Pancreas (tissue), 10 donors: ENCODE data around the gene VASN. TPM values are rescaled to one million over a fixed set of nuclear protein-coding genes. Genes with fewer than 3 reads are reported as not detected.

ENCODE experiments used
- ATAC-seq, 4 donors: fragments of 200-7000 bp; cut with Tn5 transposase; one replicate each; pipeline versions ENCODE4 v1.8.0 to v1.9.1; 2020; ENCODE audit warnings: mild to moderate bottlenecking in 4 of 4, moderate library complexity in 4 of 4
- DNase-seq, 6 donors: peaks; one replicate each; pipeline ENCODE4 v3.0.0-alpha.2; 2020
- FAIRE-seq: peaks from 2 replicates; lab custom pipeline; 2012; peaks lifted over from hg19 to GRCh38; lab: Jason Lieb, UNC
- H3K27ac ChIP-seq, 4 donors: fragments of 200-600 bp; sonication (generic); 1 replicate in 3 of 4; 2 replicates in 1 of 4; pipeline versions ENCODE4 v1.5.0 to v1.8.0; 2020
- H3K27me3 ChIP-seq, 4 donors: fragments of 200-600 bp; one replicate each; pipeline ENCODE4 v1.8.0; 2021
- H3K36me3 ChIP-seq, 3 donors: fragments of 200-600 bp; sonication (generic) in 1 of 3; one replicate each; pipeline versions ENCODE4 v1.5.0 to v1.8.0; 2020 to 2021
- H3K4me1 ChIP-seq, 3 donors: fragments of 200-600 bp; one replicate each; pipeline ENCODE4 v1.8.0; 2021
- H3K4me3 ChIP-seq, 4 donors: fragments of 200-600 bp; sonication (generic) in 2 of 4; one replicate each; pipeline versions ENCODE4 v1.5.0 to v1.8.0; 2020 to 2021
- H3K9me3 ChIP-seq, 4 donors: fragments of 200-600 bp; one replicate each; pipeline ENCODE4 v1.8.0; 2021
- whole genome bisulfite sequencing, 2 donors: extraction: QIAGEN DNeasy Blood & Tissue Kit; methylation state at CpG; one replicate each; pipeline ENCODE4 v1.1.7; 2013; 5-methylcytosine and 5-hydroxymethylcytosine counted together
- intact Hi-C, 3 donors: fragments of 100-400 bp; cut with DNase I; formaldehyde crosslinking; loops; one replicate each; pipeline versions ENCODE4 v1.11.1 to v1.14.2; 2022
- polyA plus RNA-seq, 2 donors: library from polyadenylated mRNA; stranded (reverse); fragments of 200-250 nt; gene quantifications; one replicate each; pipeline ENCODE4 v1.2.3, GENCODE V29; 2013
- total RNA-seq, 6 donors: library from RNA; stranded (reverse); fragmentation: NEBNext Ultra II Directional in 4 of 6; extraction: Animal tissue kit (Norgen Biotek cat#: 25700) in 4 of 6; gene quantifications; one replicate each; pipeline versions ENCODE4 v1.2.1 to v1.2.4, GENCODE V29; 2021 to 2023
- TF ChIP-seq, protein P1 (sequence below), 4 donors: fragments of 200-600 bp; sonication (generic) in 3 of 4; IDR thresholded peaks; one replicate each; pipeline versions ENCODE4 v1.5.0 to v1.8.0; 2021; ENCODE audit warnings: antibody characterized with exemption in 4 of 4
- donor health status: healthy with polysubstance abuse.
- donor health status: DM: no; HTN: no; CAD: no; lungs with moderate emphysema.
- donor health status: DM: no; HTN: no; CAD: no.
- donor health status: control.
- donor health status: control.
- donor health status: Bipolar disorder and iron deficiency.
- donor health status: DM: yes; HTN: yes; CAD: no.
- donor health status: DM: no; HTN: no; CAD: no.
- donor health status: DM: no; HTN: no; CAD: no.
- donor health status: DM: yes; HTN: yes; CAD: no.

Gene VASN
- total and polyA plus RNA-seq, 8 donors, result 3.1 to 14.8 (median 8.5) TPM

DNA sequence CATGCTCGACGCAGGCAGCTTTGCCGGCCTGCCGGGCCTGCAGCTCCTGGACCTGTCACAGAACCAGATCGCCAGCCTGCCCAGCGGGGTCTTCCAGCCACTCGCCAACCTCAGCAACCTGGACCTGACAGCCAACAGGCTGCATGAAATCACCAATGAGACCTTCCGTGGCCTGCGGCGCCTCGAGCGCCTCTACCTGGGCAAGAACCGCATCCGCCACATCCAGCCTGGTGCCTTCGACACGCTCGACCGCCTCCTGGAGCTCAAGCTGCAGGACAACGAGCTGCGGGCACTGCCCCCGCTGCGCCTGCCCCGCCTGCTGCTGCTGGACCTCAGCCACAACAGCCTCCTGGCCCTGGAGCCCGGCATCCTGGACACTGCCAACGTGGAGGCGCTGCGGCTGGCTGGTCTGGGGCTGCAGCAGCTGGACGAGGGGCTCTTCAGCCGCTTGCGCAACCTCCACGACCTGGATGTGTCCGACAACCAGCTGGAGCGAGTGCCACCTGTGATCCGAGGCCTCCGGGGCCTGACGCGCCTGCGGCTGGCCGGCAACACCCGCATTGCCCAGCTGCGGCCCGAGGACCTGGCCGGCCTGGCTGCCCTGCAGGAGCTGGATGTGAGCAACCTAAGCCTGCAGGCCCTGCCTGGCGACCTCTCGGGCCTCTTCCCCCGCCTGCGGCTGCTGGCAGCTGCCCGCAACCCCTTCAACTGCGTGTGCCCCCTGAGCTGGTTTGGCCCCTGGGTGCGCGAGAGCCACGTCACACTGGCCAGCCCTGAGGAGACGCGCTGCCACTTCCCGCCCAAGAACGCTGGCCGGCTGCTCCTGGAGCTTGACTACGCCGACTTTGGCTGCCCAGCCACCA lies 9.7 kb downstream of the VASN start:
- H3K36me3 ChIP-seq, result peaks cover 0 to 20% (median 0%) of the 10 kb centered on the region in 3 donors
- FAIRE-seq, result no peak
- ATAC-seq, result no peak
- no peak overlapping the region for H3K27ac ChIP-seq
- H3K9me3 ChIP-seq, result no peaks in the 10 kb centered on the region
- intact Hi-C loops, result no loop called here
- DNase-seq, result peak in 2 of 6 donors; percentile 24 to 73
- H3K4me1 ChIP-seq, result peaks cover 0 to 9% (median 7%) of the 10 kb centered on the region in 3 donors
- H3K27me3 ChIP-seq, result no peaks in the 10 kb centered on the region
- no peak overlapping the region for H3K4me3 ChIP-seq
- TF ChIP-seq, protein P1, sequence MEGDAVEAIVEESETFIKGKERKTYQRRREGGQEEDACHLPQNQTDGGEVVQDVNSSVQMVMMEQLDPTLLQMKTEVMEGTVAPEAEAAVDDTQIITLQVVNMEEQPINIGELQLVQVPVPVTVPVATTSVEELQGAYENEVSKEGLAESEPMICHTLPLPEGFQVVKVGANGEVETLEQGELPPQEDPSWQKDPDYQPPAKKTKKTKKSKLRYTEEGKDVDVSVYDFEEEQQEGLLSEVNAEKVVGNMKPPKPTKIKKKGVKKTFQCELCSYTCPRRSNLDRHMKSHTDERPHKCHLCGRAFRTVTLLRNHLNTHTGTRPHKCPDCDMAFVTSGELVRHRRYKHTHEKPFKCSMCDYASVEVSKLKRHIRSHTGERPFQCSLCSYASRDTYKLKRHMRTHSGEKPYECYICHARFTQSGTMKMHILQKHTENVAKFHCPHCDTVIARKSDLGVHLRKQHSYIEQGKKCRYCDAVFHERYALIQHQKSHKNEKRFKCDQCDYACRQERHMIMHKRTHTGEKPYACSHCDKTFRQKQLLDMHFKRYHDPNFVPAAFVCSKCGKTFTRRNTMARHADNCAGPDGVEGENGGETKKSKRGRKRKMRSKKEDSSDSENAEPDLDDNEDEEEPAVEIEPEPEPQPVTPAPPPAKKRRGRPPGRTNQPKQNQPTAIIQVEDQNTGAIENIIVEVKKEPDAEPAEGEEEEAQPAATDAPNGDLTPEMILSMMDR (IDR thresholded peaks at IDR 0.05), result no peak
- 94 to 95% methylated on average over 57 to 59 of the region's 59 CpGs for WGBS, 2 donors

DNA sequence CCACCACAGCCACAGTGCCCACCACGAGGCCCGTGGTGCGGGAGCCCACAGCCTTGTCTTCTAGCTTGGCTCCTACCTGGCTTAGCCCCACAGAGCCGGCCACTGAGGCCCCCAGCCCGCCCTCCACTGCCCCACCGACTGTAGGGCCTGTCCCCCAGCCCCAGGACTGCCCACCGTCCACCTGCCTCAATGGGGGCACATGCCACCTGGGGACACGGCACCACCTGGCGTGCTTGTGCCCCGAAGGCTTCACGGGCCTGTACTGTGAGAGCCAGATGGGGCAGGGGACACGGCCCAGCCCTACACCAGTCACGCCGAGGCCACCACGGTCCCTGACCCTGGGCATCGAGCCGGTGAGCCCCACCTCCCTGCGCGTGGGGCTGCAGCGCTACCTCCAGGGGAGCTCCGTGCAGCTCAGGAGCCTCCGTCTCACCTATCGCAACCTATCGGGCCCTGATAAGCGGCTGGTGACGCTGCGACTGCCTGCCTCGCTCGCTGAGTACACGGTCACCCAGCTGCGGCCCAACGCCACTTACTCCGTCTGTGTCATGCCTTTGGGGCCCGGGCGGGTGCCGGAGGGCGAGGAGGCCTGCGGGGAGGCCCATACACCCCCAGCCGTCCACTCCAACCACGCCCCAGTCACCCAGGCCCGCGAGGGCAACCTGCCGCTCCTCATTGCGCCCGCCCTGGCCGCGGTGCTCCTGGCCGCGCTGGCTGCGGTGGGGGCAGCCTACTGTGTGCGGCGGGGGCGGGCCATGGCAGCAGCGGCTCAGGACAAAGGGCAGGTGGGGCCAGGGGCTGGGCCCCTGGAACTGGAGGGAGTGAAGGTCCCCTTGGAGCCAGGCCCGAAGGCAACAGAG lies 10.5 kb downstream of the VASN start:
- ATAC-seq (no peak), DNase-seq (peak in 1 of 6 donors; percentile 67), FAIRE-seq (no peak)
- no peaks in the 10 kb centered on the region for H3K27me3 ChIP-seq
- H3K36me3 ChIP-seq, result peaks cover 0 to 20% (median 0%) of the 10 kb centered on the region in 3 donors
- 94 to 95% methylated on average over 54 to 55 of the region's 55 CpGs for WGBS, 2 donors
- H3K27ac ChIP-seq, result no peak overlapping the region
- TF ChIP-seq, protein P1 (IDR thresholded peaks at IDR 0.05), result no peak
- H3K4me3 ChIP-seq, result no peak overlapping the region
- no peaks in the 10 kb centered on the region for H3K9me3 ChIP-seq
- intact Hi-C loops, result no loop called here
- H3K4me1 ChIP-seq, result peaks cover 0 to 2% (median 0%) of the 10 kb centered on the region in 3 donors

DNA sequence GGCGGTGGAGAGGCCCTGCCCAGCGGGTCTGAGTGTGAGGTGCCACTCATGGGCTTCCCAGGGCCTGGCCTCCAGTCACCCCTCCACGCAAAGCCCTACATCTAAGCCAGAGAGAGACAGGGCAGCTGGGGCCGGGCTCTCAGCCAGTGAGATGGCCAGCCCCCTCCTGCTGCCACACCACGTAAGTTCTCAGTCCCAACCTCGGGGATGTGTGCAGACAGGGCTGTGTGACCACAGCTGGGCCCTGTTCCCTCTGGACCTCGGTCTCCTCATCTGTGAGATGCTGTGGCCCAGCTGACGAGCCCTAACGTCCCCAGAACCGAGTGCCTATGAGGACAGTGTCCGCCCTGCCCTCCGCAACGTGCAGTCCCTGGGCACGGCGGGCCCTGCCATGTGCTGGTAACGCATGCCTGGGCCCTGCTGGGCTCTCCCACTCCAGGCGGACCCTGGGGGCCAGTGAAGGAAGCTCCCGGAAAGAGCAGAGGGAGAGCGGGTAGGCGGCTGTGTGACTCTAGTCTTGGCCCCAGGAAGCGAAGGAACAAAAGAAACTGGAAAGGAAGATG lies 11.2 kb downstream of the VASN start:
- DNase-seq, result peak in 1 of 6 donors; percentile 21
- H3K9me3 ChIP-seq, result no peaks in the 10 kb centered on the region
- TF ChIP-seq, protein P1 (IDR thresholded peaks at IDR 0.05), result no peak
- FAIRE-seq, result no peak
- intact Hi-C loops, result no loop called here
- 89 to 91% methylated on average over 21 of the region's 21 CpGs for WGBS, 2 donors
- ATAC-seq, result no peak
- no peaks in the 10 kb centered on the region for H3K27me3 ChIP-seq
- H3K36me3 ChIP-seq, result peaks cover 0 to 20% (median 0%) of the 10 kb centered on the region in 3 donors
- H3K4me1 ChIP-seq, result no peaks in the 10 kb centered on the region
- no peak overlapping the region for H3K4me3 ChIP-seq
- H3K27ac ChIP-seq, result no peak overlapping the region

DNA sequence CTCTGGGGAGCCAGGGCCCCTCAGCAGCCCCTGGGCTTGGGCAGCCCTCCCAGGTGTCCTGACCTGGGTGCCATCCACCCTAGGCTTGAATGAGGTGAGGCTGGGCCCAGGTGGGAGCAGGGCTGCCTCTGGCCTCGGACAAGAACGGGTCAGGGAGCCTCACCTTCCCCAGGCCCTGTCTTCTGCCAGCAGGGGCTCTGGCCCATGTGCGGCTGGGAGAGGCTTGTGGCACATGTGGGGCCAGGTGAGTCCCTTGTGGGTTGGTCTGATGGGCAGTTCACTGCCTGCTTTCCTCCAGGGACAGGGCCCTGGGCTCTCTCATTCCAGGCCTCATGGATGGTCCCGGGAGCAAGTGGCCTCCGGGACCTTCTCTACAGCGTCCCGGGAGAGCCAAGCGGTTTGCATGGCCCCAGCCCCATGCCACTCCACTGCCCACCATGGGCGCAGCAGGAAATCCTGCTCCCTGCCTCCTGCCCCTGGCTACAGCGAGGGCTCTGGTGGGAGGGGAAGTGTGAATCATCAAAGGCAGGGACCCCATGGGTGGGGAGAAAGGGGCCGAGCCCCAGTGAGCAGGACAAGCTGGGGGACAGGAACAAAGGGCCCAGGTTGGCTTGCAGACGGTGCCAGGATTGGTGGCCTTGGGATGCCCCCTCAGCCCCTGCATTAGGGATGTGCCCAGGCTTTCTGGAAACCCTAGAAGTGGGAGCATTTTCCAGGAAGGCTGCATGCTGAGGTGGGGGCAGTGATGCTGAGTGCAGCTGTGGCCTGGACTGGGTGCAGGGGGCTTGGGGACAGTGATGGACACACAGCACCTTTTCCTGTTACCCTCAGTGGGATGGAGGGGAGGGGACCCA lies 12.2 kb downstream of the VASN start:
- Histone ChIP-seq H3K27ac (no peak overlapping the region), H3K27me3 (no peaks in the 10 kb centered on the region), H3K4me1 (no peaks in the 10 kb centered on the region), H3K36me3 (peaks cover 0 to 20% (median 0%) of the 10 kb centered on the region in 3 donors), H3K4me3 (no peak overlapping the region), H3K9me3 (no peaks in the 10 kb centered on the region)
- 93 to 94% methylated on average over 12 of the region's 12 CpGs for WGBS, 2 donors
- FAIRE-seq (no peak), ATAC-seq (no peak), DNase-seq (peak in 2 of 6 donors; percentile 27 to 67)
- TF ChIP-seq, protein P1 (IDR thresholded peaks at IDR 0.05), result no peak
- intact Hi-C loops, result no loop called here
